ENCODE measurements around the gene PRKCB.

The PRKCB gene

GRCh38 chr16:23826528-23827045 is 9.2 kb upstream of the PRKCB start:
- no peak for TF ChIP-seq CTCF (IDR thresholded peaks at IDR 0.05; ENCODE audit: low read length, missing control alignments)
- no peak overlapping the region for H3K4me3 ChIP-seq (replicated peaks; ENCODE audit: low read depth, low read length)
- no peak for DNase-seq (ENCODE audit: low read depth)

GRCh38 chr16:23827057-23827456 is 8.7 kb upstream of the PRKCB start:
- H3K4me3 ChIP-seq (replicated peaks; ENCODE audit: low read depth, low read length): no peak overlapping the region
- TF ChIP-seq CTCF (IDR thresholded peaks at IDR 0.05; ENCODE audit: low read length, missing control alignments): no peak
- no peak for DNase-seq (ENCODE audit: low read depth)

GRCh38 chr16:23829454-23829853 is 6.3 kb upstream of the PRKCB start:
- DNase-seq (ENCODE audit: low read depth): no peak
- no peak overlapping the region for H3K4me3 ChIP-seq (replicated peaks; ENCODE audit: low read depth, low read length)
- TF ChIP-seq CTCF (IDR thresholded peaks at IDR 0.05; ENCODE audit: low read length, missing control alignments): no peak

GRCh38 chr16:23830276-23830675 is 5.5 kb upstream of the PRKCB start:
- TF ChIP-seq CTCF (IDR thresholded peaks at IDR 0.05; ENCODE audit: low read length, missing control alignments): no peak
- DNase-seq (ENCODE audit: low read depth): no peak
- H3K4me3 ChIP-seq (replicated peaks; ENCODE audit: low read depth, low read length): no peak overlapping the region

GRCh38 chr16:23832882-23833281 is 2.9 kb upstream of the PRKCB start:
- DNase-seq (ENCODE audit: low read depth): no peak
- no peak overlapping the region for H3K4me3 ChIP-seq (replicated peaks; ENCODE audit: low read depth, low read length)
- TF ChIP-seq CTCF (IDR thresholded peaks at IDR 0.05; ENCODE audit: low read length, missing control alignments): no peak

GRCh38 chr16:23833504-23833903 is 2.3 kb upstream of the PRKCB start:
- no peak for TF ChIP-seq CTCF (IDR thresholded peaks at IDR 0.05; ENCODE audit: low read length, missing control alignments)
- no peak for DNase-seq (ENCODE audit: low read depth)
- H3K4me3 ChIP-seq (replicated peaks; ENCODE audit: low read depth, low read length): no peak overlapping the region

- no peak overlapping the region for H3K4me3 ChIP-seq (replicated peaks; ENCODE audit: low read depth, low read length)
- no peak for TF ChIP-seq CTCF (IDR thresholded peaks at IDR 0.05; ENCODE audit: low read length, missing control alignments)
- DNase-seq (ENCODE audit: low read depth): no peak
Observed at GRCh38 chr16:23833960-23834685, 1.7 kb upstream of the PRKCB start.

Data from fibroblast of pulmonary artery (primary cell).